ENCODE data around the gene CYSRT1. TPM values are rescaled to one million over a fixed set of nuclear protein-coding genes. Genes with fewer than 3 reads are reported as not detected.
"Not testable (repeated sequence)": the region's sequence is repeated elsewhere in the genome, so short reads cannot be mapped to it uniquely, and the experiment has no call there.

Gene CYSRT1
- total RNA-seq, 4 donors from 2014 or later = 40.2 to 119 (median 67.6) TPM

DNA sequence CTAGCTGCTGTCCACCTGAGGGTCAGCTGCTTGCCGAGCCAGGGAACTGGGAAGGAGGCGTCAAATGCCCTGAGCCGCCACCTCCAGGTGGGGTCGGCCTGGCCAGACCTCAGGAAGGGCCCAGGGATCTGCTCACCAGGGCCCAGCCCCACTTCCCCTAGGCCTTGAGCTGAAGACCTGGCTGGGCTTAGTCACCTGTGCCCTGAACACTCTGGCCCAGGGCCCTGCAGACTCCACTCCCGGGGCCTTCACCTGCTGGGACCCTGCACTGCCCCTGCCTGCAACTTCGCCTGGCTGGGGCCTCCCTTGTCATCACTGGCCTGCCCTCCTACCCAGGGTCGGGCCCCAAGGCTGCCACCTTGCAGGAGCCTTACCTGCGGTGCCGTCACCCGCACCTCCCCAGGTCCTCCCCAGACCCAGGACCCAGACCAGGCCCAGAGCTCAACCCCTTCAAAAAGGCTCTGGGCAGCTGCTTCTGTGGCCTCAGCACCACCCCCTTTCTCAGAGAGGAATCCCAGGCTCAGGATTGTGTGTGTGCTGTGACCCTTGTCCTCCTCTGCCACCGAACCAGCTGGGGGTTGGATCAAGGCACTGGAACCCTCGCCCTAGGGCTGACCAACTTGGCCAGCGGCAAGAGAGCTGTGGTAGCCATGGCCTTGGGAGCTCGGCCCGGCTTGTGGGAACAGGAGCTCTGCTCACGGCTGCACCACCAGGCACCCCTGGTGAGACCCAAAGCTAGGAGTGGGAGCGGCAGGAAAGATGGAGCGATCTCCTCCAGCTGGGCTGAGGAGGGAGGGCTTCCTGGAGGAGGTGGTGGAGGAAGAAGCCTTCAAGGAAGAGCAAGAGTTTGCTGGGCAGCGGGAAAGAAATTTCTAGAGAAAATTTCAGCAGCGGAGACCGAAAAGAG lies 29.0 kb downstream of the CYSRT1 start:
- 61 to 62% methylated on average over 16 to 17 of the region's 21 CpGs for WGBS, 2 donors
- no peak for DNase-seq (ENCODE audit: low spot score in 2 of 2)
- intact Hi-C loops (cut with DNase I; ENCODE audit: low total_unique reads) = no loop called here
- TF ChIP-seq, protein P1, sequence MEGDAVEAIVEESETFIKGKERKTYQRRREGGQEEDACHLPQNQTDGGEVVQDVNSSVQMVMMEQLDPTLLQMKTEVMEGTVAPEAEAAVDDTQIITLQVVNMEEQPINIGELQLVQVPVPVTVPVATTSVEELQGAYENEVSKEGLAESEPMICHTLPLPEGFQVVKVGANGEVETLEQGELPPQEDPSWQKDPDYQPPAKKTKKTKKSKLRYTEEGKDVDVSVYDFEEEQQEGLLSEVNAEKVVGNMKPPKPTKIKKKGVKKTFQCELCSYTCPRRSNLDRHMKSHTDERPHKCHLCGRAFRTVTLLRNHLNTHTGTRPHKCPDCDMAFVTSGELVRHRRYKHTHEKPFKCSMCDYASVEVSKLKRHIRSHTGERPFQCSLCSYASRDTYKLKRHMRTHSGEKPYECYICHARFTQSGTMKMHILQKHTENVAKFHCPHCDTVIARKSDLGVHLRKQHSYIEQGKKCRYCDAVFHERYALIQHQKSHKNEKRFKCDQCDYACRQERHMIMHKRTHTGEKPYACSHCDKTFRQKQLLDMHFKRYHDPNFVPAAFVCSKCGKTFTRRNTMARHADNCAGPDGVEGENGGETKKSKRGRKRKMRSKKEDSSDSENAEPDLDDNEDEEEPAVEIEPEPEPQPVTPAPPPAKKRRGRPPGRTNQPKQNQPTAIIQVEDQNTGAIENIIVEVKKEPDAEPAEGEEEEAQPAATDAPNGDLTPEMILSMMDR (IDR thresholded peaks at IDR 0.05) = no peak
- TF ChIP-seq POLR2A (IDR thresholded peaks at IDR 0.05) = no peak
- H3K4me3 ChIP-seq (ENCODE audit: low read depth, poor library complexity, severe bottlenecking) = peak overlapping the region; percentile 83

- peak; percentile 84 to 97 for DNase-seq (ENCODE audit: low spot score in 2 of 2)
- TF ChIP-seq POLR2A (IDR thresholded peaks at IDR 0.05) = no peak
- TF ChIP-seq, protein P1 (IDR thresholded peaks at IDR 0.05) = no peak
- intact Hi-C loops (cut with DNase I; ENCODE audit: low total_unique reads) = no loop called here
- 3 to 6% methylated on average over 24 to 40 of the region's 105 CpGs for WGBS, 2 donors
- peak within 1 kb of the TSS; percentile 83 for H3K4me3 ChIP-seq (ENCODE audit: low read depth, poor library complexity, severe bottlenecking)
These were observed 29.9 kb downstream of the CYSRT1 start, which contains the start of gene NELFB for GRCh38 chr9:137254624-137255447. NELFB (plus strand) TSS chr9:137255327.

DNA sequence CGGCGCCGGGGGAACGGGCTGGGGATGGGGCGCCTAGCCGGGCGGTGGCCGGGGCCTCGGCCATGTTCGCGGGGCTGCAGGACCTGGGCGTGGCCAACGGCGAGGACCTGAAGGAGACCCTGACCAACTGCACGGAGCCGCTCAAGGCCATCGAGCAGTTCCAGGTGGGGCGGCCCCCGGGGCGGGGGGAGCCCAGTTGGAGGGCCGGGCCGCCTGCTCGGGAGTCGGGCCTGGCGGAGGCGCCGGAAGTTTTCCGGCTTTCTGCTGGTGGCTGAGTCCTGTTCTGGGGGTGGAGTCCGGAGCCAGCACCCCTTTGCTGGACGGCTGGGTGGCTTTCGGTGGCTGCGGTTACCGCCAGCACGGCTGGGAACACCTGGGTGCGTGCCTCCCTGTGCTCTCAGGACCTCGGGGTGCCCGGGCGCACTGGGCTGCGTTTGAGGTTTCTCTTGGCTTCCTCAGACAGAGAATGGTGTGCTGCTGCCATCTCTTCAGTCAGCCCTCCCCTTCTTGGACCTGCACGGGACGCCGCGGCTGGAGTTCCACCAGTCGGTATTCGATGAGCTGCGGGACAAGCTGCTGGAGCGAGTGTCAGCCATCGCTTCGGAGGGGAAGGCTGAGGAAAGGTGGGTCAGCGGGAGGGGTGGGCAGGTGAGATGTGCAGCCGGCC lies 30.6 kb downstream of the CYSRT1 start:
- intact Hi-C loops (cut with DNase I; ENCODE audit: low total_unique reads) = no loop called here
- H3K4me3 ChIP-seq (ENCODE audit: low read depth, poor library complexity, severe bottlenecking) = peak overlapping the region; percentile 83
- 2% methylated on average over 16 to 26 of the region's 51 CpGs for WGBS, 2 donors
- TF ChIP-seq POLR2A (IDR thresholded peaks at IDR 0.05) = no peak
- TF ChIP-seq, protein P1 (IDR thresholded peaks at IDR 0.05) = no peak
- no peak for DNase-seq (ENCODE audit: low spot score in 2 of 2)

- WGBS, 2 donors = 80 to 81% methylated on average over 15 of the region's 15 CpGs
These were observed 31.4 kb downstream of the CYSRT1 start for GRCh38 chr9:137256362-137256761.

GRCh38 chr9:137256856-137257255 lies 31.9 kb downstream of the CYSRT1 start:
- H3K4me3 ChIP-seq (ENCODE audit: low read depth, poor library complexity, severe bottlenecking) = no peak overlapping the region
- intact Hi-C loops (cut with DNase I; ENCODE audit: low total_unique reads) = no loop called here
- no peak for DNase-seq (ENCODE audit: low spot score in 2 of 2)
- TF ChIP-seq, protein P1 (IDR thresholded peaks at IDR 0.05) = no peak
- no peak for TF ChIP-seq POLR2A (IDR thresholded peaks at IDR 0.05)
- WGBS, 2 donors = 86 to 88% methylated on average over 15 of the region's 15 CpGs

More at GRCh38 chr9:137256362-137256761, 31.4 kb downstream of the CYSRT1 start:
- H3K4me3 ChIP-seq (ENCODE audit: low read depth, poor library complexity, severe bottlenecking) = no peak overlapping the region
- DNase-seq (ENCODE audit: low spot score in 2 of 2) = no peak
- TF ChIP-seq, protein P1 (IDR thresholded peaks at IDR 0.05) = no peak
- TF ChIP-seq POLR2A (IDR thresholded peaks at IDR 0.05) = no peak
- intact Hi-C loops (cut with DNase I; ENCODE audit: low total_unique reads) = no loop called here

- intact Hi-C loops (cut with DNase I; ENCODE audit: low total_unique reads); DNase-seq (ENCODE audit: low spot score in 2 of 2); H3K4me3 ChIP-seq (ENCODE audit: low read depth, poor library complexity, severe bottlenecking): not testable (repeated sequence)
- WGBS, 2 donors = 46 to 55% methylated on average over 7 to 10 of the region's 15 CpGs
These were observed 37.4 kb downstream of the CYSRT1 start for GRCh38 chr9:137262173-137262908.
